ENCODE results near the gene FAM240B. TPM values are rescaled to one million over a fixed set of nuclear protein-coding genes. Genes with fewer than 3 reads are reported as not detected.

Gene FAM240B
- total RNA-seq, 1 donor from 2014 or later = not detected

DNA sequence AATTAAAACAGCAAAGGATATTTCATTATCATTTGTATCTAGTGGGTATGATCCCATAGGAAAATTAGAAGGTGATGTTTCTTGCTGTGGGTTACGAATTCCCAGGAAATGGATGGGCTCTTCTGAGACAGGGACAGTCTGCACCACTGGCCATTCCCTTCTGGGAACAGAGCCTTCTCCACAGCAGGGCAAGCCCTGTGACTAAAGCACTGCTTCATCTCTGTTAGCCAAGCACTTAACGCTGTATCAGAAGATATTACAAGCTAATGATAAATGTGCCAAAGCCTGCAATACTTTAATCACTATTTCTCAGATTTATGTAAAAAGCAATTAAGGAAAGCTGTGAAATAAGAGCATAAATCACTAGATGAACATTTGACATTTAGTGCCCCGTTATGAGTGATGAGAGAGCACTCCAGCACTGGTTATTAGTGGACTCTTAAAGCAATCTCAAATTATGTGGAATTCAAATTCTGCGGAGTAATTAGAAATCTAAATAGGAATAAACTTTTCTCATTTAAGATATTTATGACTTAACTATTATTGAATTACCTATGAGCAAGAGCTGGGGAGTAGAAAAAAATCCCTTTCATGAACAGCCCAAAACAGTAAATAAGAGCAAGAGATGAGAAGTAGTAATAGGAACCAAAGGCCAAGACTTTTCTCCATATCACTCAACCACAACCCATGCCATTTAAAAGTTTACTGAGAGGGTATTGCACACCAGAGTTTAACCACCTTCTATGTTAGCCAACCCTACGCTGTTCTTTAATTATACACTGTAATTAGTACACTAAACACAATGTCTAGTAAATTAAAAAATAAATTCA is 49.2 kb downstream of the FAM240B start:
- Mint-ChIP-seq H3K27ac (ENCODE audit: unreplicated experiment) (no peak overlapping the region), H3K4me3 (ENCODE audit: unreplicated experiment) (no peak overlapping the region), H3K4me1 (ENCODE audit: unreplicated experiment) (peaks cover 3% of the 10 kb centered on the region), H3K9me3 (ENCODE audit: unreplicated experiment) (no peaks in the 10 kb centered on the region), H3K27me3 (ENCODE audit: unreplicated experiment) (peaks cover 3% of the 10 kb centered on the region), H3K36me3 (ENCODE audit: low read depth, unreplicated experiment) (no peaks in the 10 kb centered on the region)
- TF ChIP-seq, protein P1, sequence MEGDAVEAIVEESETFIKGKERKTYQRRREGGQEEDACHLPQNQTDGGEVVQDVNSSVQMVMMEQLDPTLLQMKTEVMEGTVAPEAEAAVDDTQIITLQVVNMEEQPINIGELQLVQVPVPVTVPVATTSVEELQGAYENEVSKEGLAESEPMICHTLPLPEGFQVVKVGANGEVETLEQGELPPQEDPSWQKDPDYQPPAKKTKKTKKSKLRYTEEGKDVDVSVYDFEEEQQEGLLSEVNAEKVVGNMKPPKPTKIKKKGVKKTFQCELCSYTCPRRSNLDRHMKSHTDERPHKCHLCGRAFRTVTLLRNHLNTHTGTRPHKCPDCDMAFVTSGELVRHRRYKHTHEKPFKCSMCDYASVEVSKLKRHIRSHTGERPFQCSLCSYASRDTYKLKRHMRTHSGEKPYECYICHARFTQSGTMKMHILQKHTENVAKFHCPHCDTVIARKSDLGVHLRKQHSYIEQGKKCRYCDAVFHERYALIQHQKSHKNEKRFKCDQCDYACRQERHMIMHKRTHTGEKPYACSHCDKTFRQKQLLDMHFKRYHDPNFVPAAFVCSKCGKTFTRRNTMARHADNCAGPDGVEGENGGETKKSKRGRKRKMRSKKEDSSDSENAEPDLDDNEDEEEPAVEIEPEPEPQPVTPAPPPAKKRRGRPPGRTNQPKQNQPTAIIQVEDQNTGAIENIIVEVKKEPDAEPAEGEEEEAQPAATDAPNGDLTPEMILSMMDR (IDR thresholded peaks at IDR 0.05; ENCODE audit: unreplicated experiment) = no peak
- no peak for DNase-seq (ENCODE audit: low spot score)

DNA sequence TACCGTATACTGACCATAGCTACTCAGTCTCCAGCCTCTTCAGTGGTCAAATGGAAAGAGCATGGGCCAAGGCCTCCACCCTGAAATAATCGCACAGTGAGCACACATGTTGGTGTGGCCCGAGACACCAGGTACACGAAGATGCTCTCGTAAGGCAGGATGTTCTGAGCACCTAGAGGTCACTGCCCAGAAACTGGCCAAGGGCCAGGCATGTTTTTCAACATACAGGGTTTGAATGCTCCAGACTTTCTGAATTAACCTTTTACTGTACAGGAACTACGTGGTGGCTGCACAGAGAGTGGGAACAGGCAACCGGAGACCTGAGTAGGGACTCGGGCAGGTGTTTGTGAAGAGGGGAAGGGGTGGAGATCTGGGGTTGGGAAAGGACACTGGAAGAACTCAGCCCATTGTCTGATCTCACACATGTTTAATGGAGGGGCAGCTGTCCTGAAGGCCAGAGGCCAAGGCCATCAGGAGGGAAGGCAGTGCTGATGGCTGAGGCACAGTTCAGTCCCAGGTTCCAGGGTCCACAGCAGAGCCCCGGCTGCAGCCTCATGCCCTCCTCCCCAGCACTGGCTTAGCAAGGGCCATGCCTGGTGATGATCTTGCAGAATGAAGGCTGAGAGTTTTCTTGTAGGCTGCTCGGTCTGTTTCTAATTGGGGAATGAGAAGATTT is 51.0 kb downstream of the FAM240B start:
- H3K27ac Mint-ChIP-seq (ENCODE audit: unreplicated experiment) = no peak overlapping the region
- H3K4me3 Mint-ChIP-seq (ENCODE audit: unreplicated experiment) = no peak overlapping the region
- peaks cover 3% of the 10 kb centered on the region for H3K27me3 Mint-ChIP-seq (ENCODE audit: unreplicated experiment)
- TF ChIP-seq, protein P1 (IDR thresholded peaks at IDR 0.05; ENCODE audit: unreplicated experiment) = no peak
- peaks cover 3% of the 10 kb centered on the region for H3K4me1 Mint-ChIP-seq (ENCODE audit: unreplicated experiment)
- DNase-seq (ENCODE audit: low spot score) = no peak
- no peaks in the 10 kb centered on the region for H3K9me3 Mint-ChIP-seq (ENCODE audit: unreplicated experiment)
- no peaks in the 10 kb centered on the region for H3K36me3 Mint-ChIP-seq (ENCODE audit: low read depth, unreplicated experiment)

GRCh38 chr9:38662763-38663593 is 57.0 kb downstream of the FAM240B start:
- TF ChIP-seq, protein P1 (IDR thresholded peaks at IDR 0.05; ENCODE audit: unreplicated experiment) = no peak
- DNase-seq (ENCODE audit: low spot score) = no peak
- no peaks in the 10 kb centered on the region for H3K9me3 Mint-ChIP-seq (ENCODE audit: unreplicated experiment)
- H3K27ac Mint-ChIP-seq (ENCODE audit: unreplicated experiment) = no peak overlapping the region
- no peaks in the 10 kb centered on the region for H3K27me3 Mint-ChIP-seq (ENCODE audit: unreplicated experiment)
- H3K36me3 Mint-ChIP-seq (ENCODE audit: low read depth, unreplicated experiment) = no peaks in the 10 kb centered on the region
- H3K4me1 Mint-ChIP-seq (ENCODE audit: unreplicated experiment) = no peaks in the 10 kb centered on the region
- H3K4me3 Mint-ChIP-seq (ENCODE audit: unreplicated experiment) = no peak overlapping the region

GRCh38 chr9:38659538-38659937 is 60.4 kb downstream of the FAM240B start:
- no peak for DNase-seq (ENCODE audit: low spot score)
- Mint-ChIP-seq H3K27me3 (ENCODE audit: unreplicated experiment) (no peaks in the 10 kb centered on the region), H3K27ac (ENCODE audit: unreplicated experiment) (no peak overlapping the region), H3K4me3 (ENCODE audit: unreplicated experiment) (no peak overlapping the region), H3K9me3 (ENCODE audit: unreplicated experiment) (no peaks in the 10 kb centered on the region), H3K4me1 (ENCODE audit: unreplicated experiment) (no peaks in the 10 kb centered on the region), H3K36me3 (ENCODE audit: low read depth, unreplicated experiment) (no peaks in the 10 kb centered on the region)
- TF ChIP-seq, protein P1 (IDR thresholded peaks at IDR 0.05; ENCODE audit: unreplicated experiment) = no peak

All from endothelial cell (in vitro differentiated cells).